ENCODE results near the gene UCHL1. TPM values are rescaled to one million over a fixed set of nuclear protein-coding genes. Genes with fewer than 3 reads are reported as not detected.

UCHL1 gene
- total RNA-seq, 1 experiment from 2014 or later = 1.3 TPM

DNA sequence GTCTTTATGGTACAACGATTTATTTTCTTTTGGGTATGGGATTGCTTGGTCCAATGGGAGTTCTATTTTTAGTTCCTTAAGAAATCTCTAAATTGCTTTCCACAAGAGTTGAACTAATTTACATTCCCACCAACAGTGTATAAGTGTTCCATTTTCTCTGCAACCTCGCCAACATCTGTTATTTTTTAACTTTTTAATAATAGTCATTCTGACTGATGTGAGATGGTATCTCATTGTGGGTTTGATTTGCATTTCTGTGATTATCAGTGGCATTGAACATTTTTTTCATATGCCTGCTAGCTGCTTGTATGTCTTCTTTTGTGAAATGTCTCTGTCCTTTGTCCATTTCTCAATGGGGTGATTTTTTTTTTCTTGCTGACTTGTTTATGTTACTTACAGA lies 42.8 kb downstream of the UCHL1 start:
- H3K27ac Mint-ChIP-seq (ENCODE audit: low read depth, unreplicated experiment) = no peak overlapping the region
- TF ChIP-seq, protein P1, sequence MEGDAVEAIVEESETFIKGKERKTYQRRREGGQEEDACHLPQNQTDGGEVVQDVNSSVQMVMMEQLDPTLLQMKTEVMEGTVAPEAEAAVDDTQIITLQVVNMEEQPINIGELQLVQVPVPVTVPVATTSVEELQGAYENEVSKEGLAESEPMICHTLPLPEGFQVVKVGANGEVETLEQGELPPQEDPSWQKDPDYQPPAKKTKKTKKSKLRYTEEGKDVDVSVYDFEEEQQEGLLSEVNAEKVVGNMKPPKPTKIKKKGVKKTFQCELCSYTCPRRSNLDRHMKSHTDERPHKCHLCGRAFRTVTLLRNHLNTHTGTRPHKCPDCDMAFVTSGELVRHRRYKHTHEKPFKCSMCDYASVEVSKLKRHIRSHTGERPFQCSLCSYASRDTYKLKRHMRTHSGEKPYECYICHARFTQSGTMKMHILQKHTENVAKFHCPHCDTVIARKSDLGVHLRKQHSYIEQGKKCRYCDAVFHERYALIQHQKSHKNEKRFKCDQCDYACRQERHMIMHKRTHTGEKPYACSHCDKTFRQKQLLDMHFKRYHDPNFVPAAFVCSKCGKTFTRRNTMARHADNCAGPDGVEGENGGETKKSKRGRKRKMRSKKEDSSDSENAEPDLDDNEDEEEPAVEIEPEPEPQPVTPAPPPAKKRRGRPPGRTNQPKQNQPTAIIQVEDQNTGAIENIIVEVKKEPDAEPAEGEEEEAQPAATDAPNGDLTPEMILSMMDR (IDR thresholded peaks at IDR 0.05; ENCODE audit: unreplicated experiment) = no peak
- H3K36me3 Mint-ChIP-seq (ENCODE audit: insufficient read depth, unreplicated experiment) = no peaks in the 10 kb centered on the region
- H3K4me1 Mint-ChIP-seq (ENCODE audit: insufficient read depth, unreplicated experiment) = peaks cover 9% of the 10 kb centered on the region
- no peak overlapping the region for H3K4me3 Mint-ChIP-seq (ENCODE audit: unreplicated experiment)
- no TSS peak for BruUV-seq (replicated peaks)
- ChIA-PET POLR2A (interaction anchor here (0.7 kb wide), 1 partner anchor 635 kb away, joined by 3 read pairs; no protein-coding TSS in a partner anchor), CTCF (interaction anchor here (0.5 to 1.0 kb wide), 2 partner anchors 19 to 586 kb away, joined by 3 to 5 read pairs; no protein-coding TSS in a partner anchor)
- intact Hi-C loops (cut with micrococcal nuclease) = no loop called here
- H3K9me3 Mint-ChIP-seq (ENCODE audit: unreplicated experiment) = no peaks in the 10 kb centered on the region
- no peaks in the 10 kb centered on the region for H3K27me3 Mint-ChIP-seq (ENCODE audit: insufficient read depth, unreplicated experiment)
- no peak for DNase-seq (ENCODE audit: unreplicated experiment)

GRCh38 chr4:41301137-41301536 lies 44.4 kb downstream of the UCHL1 start:
- ChIA-PET CTCF (no interaction called here), POLR2A (no interaction called here)
- H3K4me3 Mint-ChIP-seq (ENCODE audit: unreplicated experiment) = no peak overlapping the region
- H3K27me3 Mint-ChIP-seq (ENCODE audit: insufficient read depth, unreplicated experiment) = no peaks in the 10 kb centered on the region
- no peak for DNase-seq (ENCODE audit: unreplicated experiment)
- no peaks in the 10 kb centered on the region for H3K36me3 Mint-ChIP-seq (ENCODE audit: insufficient read depth, unreplicated experiment)
- intact Hi-C loops (cut with micrococcal nuclease) = no loop called here
- no TSS peak for BruUV-seq (replicated peaks)
- no peak overlapping the region for H3K27ac Mint-ChIP-seq (ENCODE audit: low read depth, unreplicated experiment)
- TF ChIP-seq, protein P1 (IDR thresholded peaks at IDR 0.05; ENCODE audit: unreplicated experiment) = no peak
- H3K9me3 Mint-ChIP-seq (ENCODE audit: unreplicated experiment) = no peaks in the 10 kb centered on the region
- peaks cover 9% of the 10 kb centered on the region for H3K4me1 Mint-ChIP-seq (ENCODE audit: insufficient read depth, unreplicated experiment)

- CTCF ChIA-PET = interaction anchor here (0.6 to 1.0 kb wide), 2 partner anchors 12 to 357 kb away, joined by 3 read pairs; no protein-coding TSS in a partner anchor
- TF ChIP-seq, protein P1 (IDR thresholded peaks at IDR 0.05; ENCODE audit: unreplicated experiment) = no peak
- Mint-ChIP-seq H3K9me3 (ENCODE audit: unreplicated experiment) (no peaks in the 10 kb centered on the region), H3K27me3 (ENCODE audit: insufficient read depth, unreplicated experiment) (no peaks in the 10 kb centered on the region), H3K4me3 (ENCODE audit: unreplicated experiment) (no peak overlapping the region), H3K4me1 (ENCODE audit: insufficient read depth, unreplicated experiment) (peaks cover 5% of the 10 kb centered on the region), H3K27ac (ENCODE audit: low read depth, unreplicated experiment) (no peak overlapping the region), H3K36me3 (ENCODE audit: insufficient read depth, unreplicated experiment) (no peaks in the 10 kb centered on the region)
- intact Hi-C loops (cut with micrococcal nuclease) = no loop called here
- POLR2A ChIA-PET = no interaction called here
- DNase-seq (ENCODE audit: unreplicated experiment) = no peak
- BruUV-seq (replicated peaks) = no TSS peak
Measured at GRCh38 chr4:41303372-41304118, 46.8 kb downstream of the UCHL1 start.

DNA sequence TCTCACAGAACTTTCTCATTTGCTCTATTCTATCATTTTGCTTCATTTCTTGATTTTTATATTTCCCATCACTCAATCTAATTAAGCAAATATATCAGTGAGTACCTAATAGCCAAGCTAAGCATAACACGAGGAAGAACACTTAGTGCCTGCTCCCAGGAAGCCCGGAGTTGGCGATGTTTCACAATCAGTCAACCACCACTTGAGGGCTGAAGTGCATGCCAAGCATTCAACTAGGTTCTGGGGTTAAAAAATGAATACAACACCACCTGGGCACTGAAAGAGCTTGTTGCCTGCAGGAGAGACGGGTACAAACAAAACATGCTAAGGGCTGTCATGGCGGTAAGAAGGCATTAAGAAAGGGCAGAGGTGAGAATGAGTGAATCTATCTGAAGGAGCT lies 47.5 kb downstream of the UCHL1 start:
- Mint-ChIP-seq H3K27me3 (ENCODE audit: insufficient read depth, unreplicated experiment) (no peaks in the 10 kb centered on the region), H3K9me3 (ENCODE audit: unreplicated experiment) (no peaks in the 10 kb centered on the region), H3K4me3 (ENCODE audit: unreplicated experiment) (no peak overlapping the region), H3K27ac (ENCODE audit: low read depth, unreplicated experiment) (no peak overlapping the region), H3K4me1 (ENCODE audit: insufficient read depth, unreplicated experiment) (peaks cover 5% of the 10 kb centered on the region), H3K36me3 (ENCODE audit: insufficient read depth, unreplicated experiment) (no peaks in the 10 kb centered on the region)
- ChIA-PET POLR2A (no interaction called here), CTCF (interaction anchor here (0.6 to 1.6 kb wide), 3 partner anchors 9 to 357 kb away, joined by 3 to 5 read pairs (median 3); no protein-coding TSS in a partner anchor)
- TF ChIP-seq, protein P1 (IDR thresholded peaks at IDR 0.05; ENCODE audit: unreplicated experiment) = no peak
- BruUV-seq (replicated peaks) = no TSS peak
- intact Hi-C loops (cut with micrococcal nuclease) = no loop called here
- peak; percentile 22 for DNase-seq (ENCODE audit: unreplicated experiment)

All from MCF 10A (cell line).